Lower leg skin (tissue), 4 donors: ENCODE data around the gene PIK3R1. TPM values are rescaled to one million over a fixed set of nuclear protein-coding genes. Genes with fewer than 3 reads are reported as not detected.

ENCODE experiments used
- DNase-seq, 2 donors: peaks; one replicate each; pipeline ENCODE4 v3.0.0-alpha.2; 2019; ENCODE audit warnings: low spot score in 2 of 2
- H3K4me3 ChIP-seq: fragments of 200-600 bp; sonication (generic); 2 replicates; pipeline ENCODE4 v1.5.1; 2017; ENCODE audit warnings: mild to moderate bottlenecking, low read depth; ENCODE audit not compliant: poor library complexity, severe bottlenecking
- POLR2A ChIP-seq, 2 donors: fragments of 450-650 bp; IDR thresholded peaks; one replicate each; pipeline ENCODE4 v1.6.1; 2016 to 2017; ENCODE audit warnings: antibody characterized with exemption in 2 of 2, mild to moderate bottlenecking in 1 of 2, moderate library complexity in 1 of 2
- WGBS, 2 donors: methylation state at CpG; one replicate each; pipeline ENCODE4 v1.1.5; 2018; 5-methylcytosine and 5-hydroxymethylcytosine counted together
- intact Hi-C: fragments of 100-400 bp; cut with DNase I; formaldehyde crosslinking; loops from one replicate; pipeline ENCODE4 v1.15.0; 2023; ENCODE audit warnings: low total_unique reads
- total RNA-seq, 4 donors: library from RNA; depleted of rRNA; stranded (reverse); fragments of >200 nt; gene quantifications; one replicate each; pipeline ENCODE4 v1.1.0, GENCODE V29; 2016
- TF ChIP-seq, protein P1 (sequence below), 3 donors: fragments of 450-650 bp; IDR thresholded peaks; one replicate each; pipeline ENCODE4 v1.5.1; 2016; ENCODE audit warnings: antibody characterized with exemption in 3 of 3, mild to moderate bottlenecking in 3 of 3, moderate library complexity in 2 of 3

Gene PIK3R1
- total RNA-seq, 4 donors from 2014 or later, result 102 to 245 (median 137) TPM

DNA sequence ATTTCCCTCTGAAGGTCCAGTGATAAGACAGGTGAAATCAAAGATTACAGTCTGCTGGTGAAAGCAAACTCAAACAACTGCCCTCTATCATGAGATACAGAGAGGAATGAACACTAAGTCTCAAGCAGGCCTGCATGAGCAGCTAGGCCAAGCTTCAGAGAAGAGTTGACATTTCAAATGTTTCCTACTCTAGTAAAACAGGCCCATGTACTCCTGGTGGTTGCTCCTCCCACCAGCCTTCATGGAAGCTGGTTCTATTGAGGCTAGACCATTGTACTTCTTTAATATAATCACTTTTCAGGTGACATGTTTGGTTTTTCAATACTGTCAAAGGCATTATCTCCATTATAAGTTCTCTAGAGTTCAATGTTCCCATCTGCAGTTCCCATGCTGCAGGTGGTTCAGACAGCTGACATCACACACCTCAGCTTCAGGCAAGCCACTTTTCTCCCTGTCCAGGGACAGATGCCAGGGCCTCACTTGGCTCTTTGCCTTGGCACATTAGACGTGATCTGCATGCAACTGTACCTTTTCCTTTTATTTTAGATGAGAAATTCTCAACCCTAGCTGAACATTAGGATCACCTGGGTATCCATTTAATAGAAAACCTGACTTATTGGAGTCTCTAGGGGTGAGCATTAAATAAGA is 89.8 kb downstream of the PIK3R1 start:
- 19 to 34% methylated on average over 1 of the region's 1 CpG for WGBS, 2 donors
- intact Hi-C loops, result no loop called here

DNA sequence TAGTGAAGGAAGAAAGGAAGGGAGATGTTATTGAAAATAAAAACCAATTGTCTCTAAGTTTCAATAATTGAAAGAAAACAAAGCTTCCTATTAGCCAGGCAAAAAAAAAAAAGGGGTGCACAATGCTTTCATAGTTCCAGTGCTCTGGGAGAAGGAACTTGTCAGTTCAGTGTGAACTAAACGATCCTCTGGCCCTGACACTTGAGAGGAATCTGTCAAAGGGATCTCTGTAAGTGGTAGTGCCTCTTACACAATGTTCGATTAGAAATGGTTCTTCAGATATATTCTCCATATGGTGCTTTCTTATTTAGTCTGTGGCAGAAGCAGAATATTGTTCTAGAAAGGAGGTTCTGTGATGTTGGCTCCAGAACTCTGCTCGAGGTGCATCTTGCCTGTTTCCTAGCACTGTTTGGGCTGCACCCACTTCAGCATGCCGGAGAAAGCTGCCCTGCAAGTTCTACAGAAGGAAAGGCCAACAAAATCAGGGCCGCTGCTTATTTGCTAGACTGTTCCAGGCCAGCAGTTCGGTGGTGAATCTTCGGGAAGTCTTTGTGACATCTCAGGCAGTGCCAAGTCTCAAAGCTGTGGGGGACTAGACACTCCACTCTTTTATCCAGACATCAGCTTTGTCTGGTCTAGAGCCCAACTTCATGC is 90.9 kb downstream of the PIK3R1 start:
- H3K4me3 ChIP-seq, result no peak overlapping the region
- TF ChIP-seq POLR2A (IDR thresholded peaks at IDR 0.05), result no peak
- TF ChIP-seq, protein P1, sequence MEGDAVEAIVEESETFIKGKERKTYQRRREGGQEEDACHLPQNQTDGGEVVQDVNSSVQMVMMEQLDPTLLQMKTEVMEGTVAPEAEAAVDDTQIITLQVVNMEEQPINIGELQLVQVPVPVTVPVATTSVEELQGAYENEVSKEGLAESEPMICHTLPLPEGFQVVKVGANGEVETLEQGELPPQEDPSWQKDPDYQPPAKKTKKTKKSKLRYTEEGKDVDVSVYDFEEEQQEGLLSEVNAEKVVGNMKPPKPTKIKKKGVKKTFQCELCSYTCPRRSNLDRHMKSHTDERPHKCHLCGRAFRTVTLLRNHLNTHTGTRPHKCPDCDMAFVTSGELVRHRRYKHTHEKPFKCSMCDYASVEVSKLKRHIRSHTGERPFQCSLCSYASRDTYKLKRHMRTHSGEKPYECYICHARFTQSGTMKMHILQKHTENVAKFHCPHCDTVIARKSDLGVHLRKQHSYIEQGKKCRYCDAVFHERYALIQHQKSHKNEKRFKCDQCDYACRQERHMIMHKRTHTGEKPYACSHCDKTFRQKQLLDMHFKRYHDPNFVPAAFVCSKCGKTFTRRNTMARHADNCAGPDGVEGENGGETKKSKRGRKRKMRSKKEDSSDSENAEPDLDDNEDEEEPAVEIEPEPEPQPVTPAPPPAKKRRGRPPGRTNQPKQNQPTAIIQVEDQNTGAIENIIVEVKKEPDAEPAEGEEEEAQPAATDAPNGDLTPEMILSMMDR (IDR thresholded peaks at IDR 0.05), result no peak
- DNase-seq, result no peak
- 33 to 43% methylated on average over 7 of the region's 7 CpGs for WGBS, 2 donors
- intact Hi-C loops, result no loop called here

More for the DNA sequence above, 89.8 kb downstream of the PIK3R1 start:
- TF ChIP-seq, protein P1 (IDR thresholded peaks at IDR 0.05), result no peak
- no peak for TF ChIP-seq POLR2A (IDR thresholded peaks at IDR 0.05)
- no peak overlapping the region for H3K4me3 ChIP-seq
- DNase-seq, result no peak

DNA sequence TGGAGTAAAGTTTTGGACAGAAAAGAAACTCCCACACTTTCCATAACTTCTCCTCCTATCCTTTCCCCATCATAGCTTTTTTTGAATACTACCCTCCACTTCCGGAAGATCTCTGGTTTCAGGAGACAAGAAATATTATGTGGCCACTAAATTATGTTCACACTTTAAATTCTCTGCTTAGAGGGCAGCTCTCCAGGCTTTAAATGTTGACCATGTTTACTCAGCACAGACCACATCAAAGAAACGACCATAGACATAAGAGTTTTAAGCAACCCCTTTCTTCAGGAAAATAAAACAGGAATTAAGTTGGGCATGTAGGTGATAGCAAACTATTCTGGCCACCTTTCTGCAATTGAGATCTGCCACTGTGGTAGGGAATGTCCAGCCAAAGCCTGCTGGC is 97.8 kb downstream of the PIK3R1 start:
- intact Hi-C loops, result no loop called here
- no peak for DNase-seq
- no peak overlapping the region for H3K4me3 ChIP-seq
- WGBS, 2 donors, result 46 to 87% methylated on average over 2 of the region's 2 CpGs
- TF ChIP-seq POLR2A (IDR thresholded peaks at IDR 0.05), result no peak
- TF ChIP-seq, protein P1 (IDR thresholded peaks at IDR 0.05), result no peak

DNA sequence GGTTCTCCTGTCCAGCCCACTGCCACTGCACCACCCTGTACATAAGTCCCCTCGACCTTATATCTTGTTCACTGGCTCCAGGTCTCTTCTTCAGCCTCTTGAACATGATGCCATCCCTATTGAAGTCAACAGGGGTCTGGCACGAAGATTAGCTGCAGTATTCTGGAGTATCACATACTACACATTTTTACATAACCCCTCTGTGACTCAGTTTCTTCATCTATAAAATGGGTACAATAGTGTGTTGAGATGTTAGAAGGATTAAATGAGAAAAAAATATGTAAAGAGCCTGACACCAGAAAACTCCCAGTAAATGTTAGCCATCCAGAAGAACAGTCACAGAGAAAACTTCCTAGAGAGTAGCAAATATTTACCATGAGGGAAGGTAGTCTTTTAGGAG is 98.9 kb downstream of the PIK3R1 start:
- 91 to 94% methylated on average over 2 of the region's 2 CpGs for WGBS, 2 donors
- TF ChIP-seq, protein P1 (IDR thresholded peaks at IDR 0.05), result no peak
- no peak for TF ChIP-seq POLR2A (IDR thresholded peaks at IDR 0.05)
- no peak overlapping the region for H3K4me3 ChIP-seq
- no peak for DNase-seq
- intact Hi-C loops, result no loop called here

DNA sequence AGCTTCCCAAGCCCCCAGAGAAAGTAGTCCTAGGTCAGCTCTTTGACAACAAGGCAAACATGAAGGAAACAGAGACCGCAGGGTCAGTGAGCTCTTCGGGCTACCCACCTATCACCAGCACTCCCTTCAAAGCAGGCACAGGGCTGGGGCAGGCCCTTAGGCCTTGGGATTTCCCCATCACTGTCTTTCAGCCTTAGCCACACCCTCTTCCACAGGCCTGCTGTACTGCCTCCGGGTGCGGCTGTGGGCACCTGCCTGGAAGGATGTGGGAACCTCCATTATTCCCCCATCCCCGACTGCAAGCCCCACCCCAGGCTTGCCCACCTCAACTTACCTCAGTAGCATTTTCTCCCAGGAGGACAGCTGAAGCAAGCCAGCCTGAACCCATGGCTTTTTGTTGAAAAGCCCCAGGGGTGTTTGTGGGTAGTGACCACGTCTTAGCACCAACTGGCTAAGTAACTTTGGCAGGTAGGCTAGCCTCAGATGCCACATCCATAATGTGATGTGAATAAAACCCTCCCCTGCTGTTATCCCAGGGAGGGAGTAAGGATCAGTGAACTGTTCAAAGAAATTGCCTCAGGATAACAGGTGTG is 100.2 kb downstream of the PIK3R1 start:
- no peak for DNase-seq
- no peak overlapping the region for H3K4me3 ChIP-seq
- TF ChIP-seq, protein P1 (IDR thresholded peaks at IDR 0.05), result no peak
- no peak for TF ChIP-seq POLR2A (IDR thresholded peaks at IDR 0.05)
- intact Hi-C loops, result no loop called here
- WGBS, 2 donors, result 53 to 56% methylated on average over 6 of the region's 6 CpGs
